ENCODE results near the gene SCNN1A. TPM values are rescaled to one million over a fixed set of nuclear protein-coding genes. Genes with fewer than 3 reads are reported as not detected.

The SCNN1A gene
- total and polyA plus RNA-seq, 2 donors (not counting 3 experiments of a cell fraction or from before 2014, with no cell fraction given) = 0.12 to 0.18 TPM

DNA sequence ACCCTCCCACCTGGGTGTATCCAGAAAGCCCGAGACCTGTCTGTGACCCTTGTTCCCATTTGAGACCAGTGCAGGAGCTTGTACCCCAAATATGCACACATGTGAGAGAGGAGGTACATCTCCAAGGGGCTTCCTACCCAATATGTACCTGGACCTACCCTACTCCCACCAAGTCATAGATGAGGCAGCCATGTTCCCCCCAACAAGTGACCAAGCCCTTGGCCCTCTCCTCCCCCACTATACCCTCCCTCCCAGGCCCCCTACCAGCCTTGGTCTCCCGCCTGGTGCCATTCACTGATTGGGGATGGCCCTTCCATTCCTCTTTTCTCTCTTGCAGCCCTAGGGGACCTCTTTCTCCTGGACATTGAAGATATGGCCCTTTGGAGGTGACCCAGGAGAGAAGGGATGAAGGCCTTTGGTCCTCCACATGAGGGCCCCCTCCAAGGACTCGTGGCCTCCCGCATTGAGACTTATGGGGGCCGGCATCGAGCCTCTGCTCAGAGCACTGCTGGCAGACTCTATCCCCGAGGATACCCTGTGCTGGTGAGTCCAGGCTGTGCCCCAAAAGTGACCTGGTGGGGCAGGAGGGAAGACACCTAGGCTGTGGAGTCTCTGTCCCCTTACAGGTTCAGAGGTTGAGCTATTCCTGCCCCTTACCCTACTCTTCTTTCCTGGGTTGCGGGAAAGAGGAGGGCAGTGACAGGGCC is 63.4 kb downstream of the SCNN1A start:
- ChIA-PET POLR2A (no interaction called here), CTCF (interaction anchor here (1.2 to 2.7 kb wide), 2 partner anchors 27 to 153 kb away, joined by 3 to 8 read pairs; no protein-coding TSS in a partner anchor)
- FAIRE-seq = no peak
- BruUV-seq (replicated peaks) = no TSS peak
- TF ChIP-seq EZH2 (IDR thresholded peaks at IDR 0.05; ENCODE audit: borderline replicate concordance, low read depth, low read length, severe bottlenecking) = no peak
- TF ChIP-seq POLR2AphosphoS5 (IDR thresholded peaks at IDR 0.05; ENCODE audit: insufficient read depth, low read depth, low read length) = no peak
- no peak for TF ChIP-seq MYC (IDR thresholded peaks at IDR 0.05; ENCODE audit: low read depth, low read length)
- TF ChIP-seq, protein P1, sequence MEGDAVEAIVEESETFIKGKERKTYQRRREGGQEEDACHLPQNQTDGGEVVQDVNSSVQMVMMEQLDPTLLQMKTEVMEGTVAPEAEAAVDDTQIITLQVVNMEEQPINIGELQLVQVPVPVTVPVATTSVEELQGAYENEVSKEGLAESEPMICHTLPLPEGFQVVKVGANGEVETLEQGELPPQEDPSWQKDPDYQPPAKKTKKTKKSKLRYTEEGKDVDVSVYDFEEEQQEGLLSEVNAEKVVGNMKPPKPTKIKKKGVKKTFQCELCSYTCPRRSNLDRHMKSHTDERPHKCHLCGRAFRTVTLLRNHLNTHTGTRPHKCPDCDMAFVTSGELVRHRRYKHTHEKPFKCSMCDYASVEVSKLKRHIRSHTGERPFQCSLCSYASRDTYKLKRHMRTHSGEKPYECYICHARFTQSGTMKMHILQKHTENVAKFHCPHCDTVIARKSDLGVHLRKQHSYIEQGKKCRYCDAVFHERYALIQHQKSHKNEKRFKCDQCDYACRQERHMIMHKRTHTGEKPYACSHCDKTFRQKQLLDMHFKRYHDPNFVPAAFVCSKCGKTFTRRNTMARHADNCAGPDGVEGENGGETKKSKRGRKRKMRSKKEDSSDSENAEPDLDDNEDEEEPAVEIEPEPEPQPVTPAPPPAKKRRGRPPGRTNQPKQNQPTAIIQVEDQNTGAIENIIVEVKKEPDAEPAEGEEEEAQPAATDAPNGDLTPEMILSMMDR (IDR thresholded peaks at IDR 0.05; ENCODE audit: extremely low read depth in 1 of 2, insufficient read depth in 1 of 2, low read depth in 1 of 2, low read length in 2 of 2) = no peak
- TF ChIP-seq POLR2A (IDR thresholded peaks at IDR 0.05; ENCODE audit: low read depth, low read length) = no peak
- no peak for TF ChIP-seq FOS (IDR thresholded peaks at IDR 0.05; ENCODE audit: borderline replicate concordance, insufficient read depth, low read length)
- TF ChIP-seq JUN (IDR thresholded peaks at IDR 0.05; ENCODE audit: borderline replicate concordance, insufficient read depth, insufficient read length, low read depth) = no peak
- TF ChIP-seq GATA2 (IDR thresholded peaks at IDR 0.05; ENCODE audit: insufficient read depth, insufficient read length, low read depth, low read length) = no peak
- TF ChIP-seq, protein P2, sequence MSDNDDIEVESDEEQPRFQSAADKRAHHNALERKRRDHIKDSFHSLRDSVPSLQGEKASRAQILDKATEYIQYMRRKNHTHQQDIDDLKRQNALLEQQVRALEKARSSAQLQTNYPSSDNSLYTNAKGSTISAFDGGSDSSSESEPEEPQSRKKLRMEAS (IDR thresholded peaks at IDR 0.05; ENCODE audit: insufficient read depth, insufficient read length) = no peak
- H3K9ac ChIP-seq (replicated peaks; ENCODE audit: extremely low read depth, insufficient read depth, low read length) = no peak overlapping the region
- no peak overlapping the region for H3K4me2 ChIP-seq (ENCODE audit: insufficient read depth, low read length)
- peaks cover 0 to 4% of the 10 kb centered on the region in 2 experiments for H3K27me3 ChIP-seq (ENCODE audit: control insufficient read depth in 2 of 2, insufficient read depth in 2 of 2, low read length in 2 of 2)
- H3K9me1 ChIP-seq (replicated peaks; ENCODE audit: control insufficient read depth, extremely low read depth, insufficient read depth, low read length) = no peaks in the 10 kb centered on the region
- H3K79me2 ChIP-seq (ENCODE audit: control insufficient read depth, insufficient read depth, low read length) = no peaks in the 10 kb centered on the region
- H3K27ac ChIP-seq (ENCODE audit: insufficient read depth, low read depth, low read length) = no peak overlapping the region
- no peaks in the 10 kb centered on the region for H3K36me3 ChIP-seq (ENCODE audit: control insufficient read depth in 2 of 2, extremely low read depth in 1 of 2, insufficient read depth in 2 of 2, low read length in 2 of 2)
- intact Hi-C loops (cut with micrococcal nuclease) = no loop called here
- dilution Hi-C loops (cut with MboI; ENCODE audit: extremely low pct_ligation_motif_present, low sequenced_read_pairs) = no loop called here
- H3K4me1 ChIP-seq (ENCODE audit: control insufficient read depth, extremely low read depth, insufficient read depth, low read length) = no peaks in the 10 kb centered on the region
- H2AFZ ChIP-seq (ENCODE audit: low read depth, low read length) = no peak overlapping the region
- DNase-seq (ENCODE audit: low read depth, low spot score) = no peak
- no peak overlapping the region for H3K4me3 ChIP-seq (replicated peaks in 1 of 3; ENCODE audit: insufficient read depth in 1 of 3, low read depth in 1 of 3, low read length in 3 of 3)
- H4K20me1 ChIP-seq (replicated peaks; ENCODE audit: control insufficient read depth, extremely low read depth, insufficient read depth, low read length) = no peaks in the 10 kb centered on the region
- H3K9me3 ChIP-seq (replicated peaks; ENCODE audit: control insufficient read depth, insufficient read depth, low read length) = no peaks in the 10 kb centered on the region
